CD4-positive, alpha-beta T cell treated with Interleukin-4 for 4 hours (primary cell): ENCODE measurements around the gene TTLL11.
"Not testable (repeated sequence)": the region's sequence is repeated elsewhere in the genome, so short reads cannot be mapped to it uniquely, and the experiment has no call there.

ENCODE experiments used
- DNase-seq: peaks from one replicate; pipeline ENCODE4 v3.0.0-alpha.2; 2020

TTLL11 gene

GRCh38 chr9:121894380-121894779 is 198.7 kb downstream of the TTLL11 start:
- not testable (repeated sequence) for DNase-seq

- no peak for DNase-seq
Observed at GRCh38 chr9:121893786-121894185, 199.3 kb downstream of the TTLL11 start.

- DNase-seq, result no peak
Observed at GRCh38 chr9:121892706-121893105, 200.4 kb downstream of the TTLL11 start.

GRCh38 chr9:121890746-121891145 is 202.4 kb downstream of the TTLL11 start:
- no peak for DNase-seq

- DNase-seq, result no peak
Observed at GRCh38 chr9:121889990-121890563, 203.0 kb downstream of the TTLL11 start.

- DNase-seq, result no peak
Observed at GRCh38 chr9:121888438-121888775, 204.7 kb downstream of the TTLL11 start.

- DNase-seq, result no peak
Observed at GRCh38 chr9:121887553-121888437, 205.3 kb downstream of the TTLL11 start.

- DNase-seq, result no peak
Observed at GRCh38 chr9:121886759-121887485, 206.2 kb downstream of the TTLL11 start.

- DNase-seq, result no peak
Observed at GRCh38 chr9:121885345-121885901, 207.7 kb downstream of the TTLL11 start.

- no peak for DNase-seq
Observed at GRCh38 chr9:121884057-121884541, 209.0 kb downstream of the TTLL11 start.

GRCh38 chr9:121883281-121884056 is 209.6 kb downstream of the TTLL11 start:
- no peak for DNase-seq

- no peak for DNase-seq
Observed at GRCh38 chr9:121881920-121882500, 211.1 kb downstream of the TTLL11 start.

- DNase-seq, result no peak
Observed at GRCh38 chr9:121880343-121880898, 212.7 kb downstream of the TTLL11 start.

GRCh38 chr9:121878271-121878822 is 214.8 kb downstream of the TTLL11 start:
- DNase-seq, result no peak

GRCh38 chr9:121876658-121877271 is 216.3 kb downstream of the TTLL11 start:
- DNase-seq, result no peak

- no peak for DNase-seq
Observed at GRCh38 chr9:121876255-121876654, 216.9 kb downstream of the TTLL11 start.

GRCh38 chr9:121874524-121874923 is 218.6 kb downstream of the TTLL11 start:
- no peak for DNase-seq

GRCh38 chr9:121871431-121872025 is 221.6 kb downstream of the TTLL11 start:
- DNase-seq, result no peak

GRCh38 chr9:121870271-121870670 is 222.8 kb downstream of the TTLL11 start:
- no peak for DNase-seq

- no peak for DNase-seq
Observed at GRCh38 chr9:121868626-121869025, 224.5 kb downstream of the TTLL11 start.

GRCh38 chr9:121866927-121867326 is 226.2 kb downstream of the TTLL11 start:
- no peak for DNase-seq
